Measurements from ENCODE around the gene SPTA1. TPM values are rescaled to one million over a fixed set of nuclear protein-coding genes. Genes with fewer than 3 reads are reported as not detected.

The SPTA1 gene
- total RNA-seq, 2 experiments from 2014 or later = not detected

- no peak for ATAC-seq (ENCODE audit: poor library complexity)
- no peak overlapping the region for H3K27ac ChIP-seq (ENCODE audit: low read depth in 1 of 2, low read length in 2 of 2)
- H3K4me1 ChIP-seq (ENCODE audit: insufficient read depth, low read length) = no peaks in the 10 kb centered on the region
- Mint-ChIP-seq H3K27ac (no peak overlapping the region), H3K27me3 (no peaks in the 10 kb centered on the region), H3K4me3 (no peak overlapping the region), H3K36me3 (ENCODE audit: low read depth) (no peaks in the 10 kb centered on the region), H3K9me3 (no peaks in the 10 kb centered on the region), H3K4me1 (ENCODE audit: low read depth) (no peaks in the 10 kb centered on the region)
- H3K4me3 ChIP-seq (ENCODE audit: low read length) = no peak overlapping the region
- no peaks in the 10 kb centered on the region for H3K27me3 ChIP-seq (ENCODE audit: control insufficient read depth in 1 of 2, insufficient read depth in 2 of 2, low read length in 2 of 2)
- intact Hi-C loops (cut with DNase I, micrococcal nuclease) = no loop called here
- DNase-seq = no peak
- no peak for TF ChIP-seq CTCF (IDR thresholded peaks at IDR 0.05)
- ChIA-PET POLR2A (no interaction called here), CTCF (interaction anchor here (0.9 kb wide), 1 partner anchor 12 kb away, joined by 3 read pairs; no protein-coding TSS in a partner anchor)
- H3K36me3 ChIP-seq (ENCODE audit: insufficient read depth, low read length) = no peaks in the 10 kb centered on the region
- H3K9me3 ChIP-seq (ENCODE audit: control insufficient read depth in 1 of 2, insufficient read depth in 1 of 2, low read length in 2 of 2) = no peaks in the 10 kb centered on the region
Observed at GRCh38 chr1:158611916-158612315, 74.6 kb downstream of the SPTA1 start.

GRCh38 chr1:158607296-158607695, 79.2 kb downstream of the SPTA1 start:
- ChIA-PET CTCF (interaction anchor here (1.5 kb wide), 1 partner anchor 62 kb away, joined by 3 read pairs; no protein-coding TSS in a partner anchor), POLR2A (no interaction called here)
- no peak for TF ChIP-seq CTCF (IDR thresholded peaks at IDR 0.05)
- Histone ChIP-seq H3K9me3 (ENCODE audit: control insufficient read depth in 1 of 2, insufficient read depth in 1 of 2, low read length in 2 of 2) (no peaks in the 10 kb centered on the region), H3K4me1 (ENCODE audit: insufficient read depth, low read length) (no peaks in the 10 kb centered on the region), H3K27me3 (ENCODE audit: control insufficient read depth in 1 of 2, insufficient read depth in 2 of 2, low read length in 2 of 2) (no peaks in the 10 kb centered on the region), H3K36me3 (ENCODE audit: insufficient read depth, low read length) (no peaks in the 10 kb centered on the region), H3K27ac (ENCODE audit: low read depth in 1 of 2, low read length in 2 of 2) (no peak overlapping the region), H3K4me3 (ENCODE audit: low read length) (no peak overlapping the region)
- ATAC-seq (ENCODE audit: poor library complexity) (no peak), DNase-seq (no peak)
- Mint-ChIP-seq H3K27ac (no peak overlapping the region), H3K4me1 (ENCODE audit: low read depth) (no peaks in the 10 kb centered on the region), H3K9me3 (no peaks in the 10 kb centered on the region), H3K36me3 (ENCODE audit: low read depth) (no peaks in the 10 kb centered on the region), H3K27me3 (no peaks in the 10 kb centered on the region), H3K4me3 (no peak overlapping the region)
- intact Hi-C loops (cut with DNase I, micrococcal nuclease) = no loop called here

GRCh38 chr1:158604968-158605367, 81.5 kb downstream of the SPTA1 start, which contains the start of gene OR10Z1:
OR10Z1 (plus strand) TSS chr1:158605268; CDS start chr1:158606439, 1,171 bp downstream.
- H3K4me3 Mint-ChIP-seq = no peak within 1 kb of the TSS
- DNase-seq = no peak
- H3K4me1 Mint-ChIP-seq (ENCODE audit: low read depth) = no peaks in the 10 kb centered on the region
- POLR2A ChIA-PET = no interaction called here
- ATAC-seq (ENCODE audit: poor library complexity) = no peak
- no peaks in the 10 kb centered on the region for H3K36me3 Mint-ChIP-seq (ENCODE audit: low read depth)
- no peak within 1 kb of the TSS for H3K4me3 ChIP-seq (ENCODE audit: low read length)
- no peaks in the 10 kb centered on the region for H3K9me3 ChIP-seq (ENCODE audit: control insufficient read depth in 1 of 2, insufficient read depth in 1 of 2, low read length in 2 of 2)
- no peak for TF ChIP-seq CTCF (IDR thresholded peaks at IDR 0.05)
- H3K4me1 ChIP-seq (ENCODE audit: insufficient read depth, low read length) = no peaks in the 10 kb centered on the region
- H3K27ac Mint-ChIP-seq = no peak within 1 kb of the TSS
- intact Hi-C loops (cut with DNase I, micrococcal nuclease) = no loop called here
- peaks cover 8% of the 10 kb centered on the region for H3K27me3 Mint-ChIP-seq
- H3K27ac ChIP-seq (ENCODE audit: low read depth in 1 of 2, low read length in 2 of 2) = no peak within 1 kb of the TSS
- H3K9me3 Mint-ChIP-seq = no peaks in the 10 kb centered on the region
- H3K36me3 ChIP-seq (ENCODE audit: insufficient read depth, low read length) = no peaks in the 10 kb centered on the region
- H3K27me3 ChIP-seq (ENCODE audit: control insufficient read depth in 1 of 2, insufficient read depth in 2 of 2, low read length in 2 of 2) = no peaks in the 10 kb centered on the region
- CTCF ChIA-PET = no interaction called here
